HG03175 (cell line): Measurements from ENCODE around the gene GPSM1.

Experiments
- ATAC-seq: cut with Tn5 transposase; IDR thresholded peaks from one replicate; pipeline ENCODE4 v1.9.1; 2021; ENCODE audit warnings: mild to moderate bottlenecking, moderate library complexity; ENCODE audit not compliant: unreplicated experiment

The GPSM1 gene

DNA sequence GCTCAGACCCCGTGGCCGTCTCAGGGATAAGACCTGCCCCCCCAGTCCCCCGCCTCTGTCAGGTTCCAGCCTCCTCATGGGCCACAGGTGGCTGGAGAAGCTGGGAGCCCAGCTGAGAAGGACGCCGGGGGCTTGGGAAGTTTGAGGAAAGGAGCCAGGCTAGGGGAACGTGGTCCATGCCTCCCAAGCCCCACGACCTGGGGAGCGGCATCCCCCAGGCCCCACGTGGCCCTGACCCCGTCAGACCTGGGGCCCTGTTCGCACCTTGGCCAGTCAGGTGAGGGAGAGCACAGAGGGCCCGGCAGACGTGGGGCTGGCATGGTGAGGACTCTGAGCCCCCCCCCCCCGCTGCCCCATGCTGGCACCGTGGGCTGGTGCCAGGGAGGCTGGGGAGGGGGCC lies 3.7 kb downstream of the GPSM1 start:
- ATAC-seq: no peak

DNA sequence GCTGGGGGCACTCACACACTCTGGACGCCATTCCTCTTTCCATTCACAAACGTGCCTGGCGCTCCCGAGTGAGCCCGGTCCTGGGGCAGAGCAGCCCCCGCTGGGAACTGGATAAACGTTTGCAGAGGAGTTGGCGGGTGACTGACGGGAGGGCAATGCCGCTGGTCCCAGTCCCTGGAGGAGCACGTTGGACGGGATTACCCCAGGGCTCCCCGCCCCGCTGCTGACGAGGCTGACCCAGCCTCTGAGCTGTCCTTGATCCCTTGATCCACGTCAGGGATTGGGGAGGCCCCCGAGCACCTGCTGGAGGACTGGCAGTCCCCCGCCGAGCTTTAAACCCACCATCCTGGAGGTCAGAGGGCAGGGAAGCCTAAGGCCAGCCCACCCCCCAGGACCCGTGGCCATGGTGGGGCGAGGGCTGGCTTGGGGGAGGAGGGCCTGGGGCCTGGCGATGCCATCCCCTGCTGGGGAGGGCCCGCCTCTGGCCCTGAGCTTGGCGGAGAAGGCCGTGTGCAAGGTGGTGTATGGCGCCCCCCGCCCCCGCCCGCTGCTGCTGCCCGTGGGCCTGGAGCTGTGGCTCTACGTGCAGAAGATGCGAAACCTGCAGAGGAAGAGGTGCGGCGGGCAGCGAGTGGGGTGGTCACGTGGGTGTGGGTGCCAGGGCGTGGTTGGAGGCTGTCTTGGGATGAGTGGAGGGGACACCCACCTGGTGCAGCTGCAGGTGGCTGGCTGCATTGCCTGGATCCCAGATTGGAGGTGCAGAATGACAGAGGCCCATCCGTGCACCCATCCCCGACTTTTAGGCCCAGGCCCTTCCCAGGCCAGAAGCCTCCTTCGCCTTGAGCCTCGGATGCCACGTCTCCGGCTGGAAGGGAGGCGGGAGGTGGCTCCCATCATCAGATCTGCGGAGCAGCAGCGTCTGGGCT lies 4.5 kb downstream of the GPSM1 start:
- ATAC-seq: no peak

DNA sequence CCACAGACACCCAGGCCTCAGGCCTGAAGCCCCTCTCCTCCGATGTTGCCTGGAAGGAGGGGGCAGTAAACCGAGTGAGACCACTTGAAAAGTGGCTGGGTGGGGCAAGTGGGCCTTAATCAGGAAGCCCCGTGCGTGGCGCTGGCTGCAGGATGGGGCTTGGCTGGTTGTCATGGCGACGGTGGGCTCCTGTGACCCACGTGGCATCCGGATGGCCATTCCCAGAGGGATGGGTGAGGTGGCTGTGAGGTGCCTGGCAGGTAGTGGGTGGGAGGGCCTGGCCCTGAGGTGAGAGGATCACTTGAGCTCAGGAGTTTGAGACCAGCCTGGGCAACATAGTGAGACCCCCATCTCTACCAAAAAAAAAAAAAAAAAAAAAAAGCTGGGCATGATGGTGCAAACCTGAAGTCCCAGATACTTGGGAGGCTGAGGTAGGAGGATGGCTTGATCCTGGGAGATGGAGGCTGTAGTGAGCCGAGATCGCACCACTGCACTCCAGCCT lies 5.2 kb downstream of the GPSM1 start:
- ATAC-seq: no peak

DNA sequence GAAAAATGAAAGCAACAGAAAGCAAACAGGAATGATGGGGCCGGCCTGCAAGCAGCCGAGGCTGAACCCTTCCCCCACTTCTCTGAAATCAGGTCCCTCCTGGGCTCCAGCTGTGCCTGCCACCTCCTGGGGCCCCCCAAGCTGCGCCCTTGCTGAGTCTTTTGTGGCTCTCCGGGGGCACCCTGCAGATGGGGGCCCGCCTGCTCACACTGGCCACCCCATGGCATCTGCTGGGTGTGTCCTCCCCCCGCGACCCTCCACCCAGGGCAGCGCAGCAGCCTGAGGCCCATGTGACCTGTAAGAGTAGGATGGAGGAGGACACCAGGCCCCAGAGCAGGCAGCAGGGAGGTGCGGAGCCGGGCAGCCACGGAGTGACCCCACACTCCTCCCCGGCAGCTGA lies 5.7 kb downstream of the GPSM1 start:
- no peak for ATAC-seq

DNA sequence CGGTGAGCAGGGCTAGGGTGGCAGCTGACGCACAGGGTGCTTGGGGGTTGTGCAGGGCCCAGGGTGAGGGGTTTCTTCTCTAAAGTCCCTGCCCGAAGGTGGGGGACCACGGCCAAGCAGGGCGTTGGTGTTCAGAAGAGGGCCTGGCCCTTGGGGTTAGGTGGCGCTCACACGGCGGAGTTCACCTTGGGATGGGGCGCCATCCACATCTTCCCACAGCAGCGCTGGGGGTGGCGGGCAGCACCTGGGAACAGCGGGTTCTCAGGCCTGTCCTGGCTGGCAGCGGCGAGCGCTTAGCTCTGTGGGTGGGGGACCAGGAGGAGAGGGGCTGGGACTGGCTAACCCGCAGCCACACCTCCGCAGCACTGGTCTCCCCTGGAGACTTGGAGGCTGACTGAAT lies 6.1 kb downstream of the GPSM1 start:
- no peak for ATAC-seq

DNA sequence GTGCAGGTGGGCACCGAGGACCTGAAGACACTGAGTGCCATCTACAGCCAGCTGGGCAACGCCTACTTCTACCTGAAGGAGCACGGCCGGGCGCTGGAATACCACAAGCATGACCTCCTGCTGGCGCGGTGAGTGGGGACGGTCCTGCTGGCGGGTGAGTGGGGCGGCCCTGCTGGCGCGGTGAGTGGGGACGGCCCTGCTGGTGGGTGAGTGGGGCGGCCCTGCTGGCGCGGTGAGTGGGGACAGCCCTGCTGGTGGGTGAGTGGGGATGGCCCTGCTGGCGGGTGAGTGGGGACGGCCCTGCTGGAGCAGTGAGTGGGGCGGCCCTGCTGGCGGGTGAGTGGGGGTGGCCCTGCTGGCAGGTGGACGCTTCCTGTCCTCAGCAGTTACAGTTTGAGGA lies 7.2 kb downstream of the GPSM1 start:
- ATAC-seq: no peak

DNA sequence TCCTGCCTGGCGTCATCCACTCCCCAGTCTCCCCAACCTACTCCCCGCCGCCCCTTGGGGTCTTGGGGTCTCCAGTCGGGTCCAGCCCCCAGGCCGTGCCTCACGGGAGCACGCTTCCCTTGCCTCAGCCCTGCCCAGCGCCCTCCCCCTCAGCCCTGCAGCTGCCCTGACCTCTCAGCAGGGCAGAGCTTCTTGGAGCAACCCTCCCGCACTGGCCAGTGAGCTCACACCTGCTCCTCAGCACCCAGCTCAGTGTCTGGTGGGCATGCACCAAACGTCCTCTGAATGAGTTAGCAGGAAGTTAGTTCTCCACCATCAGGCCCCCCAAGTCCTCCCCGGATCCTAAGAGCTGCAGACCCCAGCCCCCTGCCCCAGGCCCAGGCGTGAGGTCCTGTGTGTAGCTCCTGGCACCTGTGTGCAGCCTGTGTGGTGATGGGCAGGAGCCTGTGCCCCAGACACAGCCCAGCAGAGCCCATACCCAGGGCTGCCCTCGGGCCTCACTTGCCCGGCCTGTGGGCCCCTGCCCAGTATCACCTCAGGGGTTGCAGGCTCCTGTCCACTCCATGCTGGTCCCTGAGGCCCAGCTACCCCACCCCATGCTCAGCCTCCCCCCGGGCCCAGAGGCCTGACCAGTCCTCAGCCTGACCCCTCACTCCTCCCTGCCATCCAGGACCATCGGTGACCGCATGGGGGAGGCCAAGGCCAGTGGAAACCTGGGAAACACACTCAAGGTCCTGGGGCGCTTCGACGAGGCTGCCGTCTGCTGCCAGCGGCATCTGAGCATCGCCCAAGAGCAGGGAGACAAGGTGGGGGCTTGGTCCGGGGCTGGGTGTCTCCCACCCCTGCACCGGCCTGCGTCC lies 8.2 kb downstream of the GPSM1 start:
- ATAC-seq: no peak

DNA sequence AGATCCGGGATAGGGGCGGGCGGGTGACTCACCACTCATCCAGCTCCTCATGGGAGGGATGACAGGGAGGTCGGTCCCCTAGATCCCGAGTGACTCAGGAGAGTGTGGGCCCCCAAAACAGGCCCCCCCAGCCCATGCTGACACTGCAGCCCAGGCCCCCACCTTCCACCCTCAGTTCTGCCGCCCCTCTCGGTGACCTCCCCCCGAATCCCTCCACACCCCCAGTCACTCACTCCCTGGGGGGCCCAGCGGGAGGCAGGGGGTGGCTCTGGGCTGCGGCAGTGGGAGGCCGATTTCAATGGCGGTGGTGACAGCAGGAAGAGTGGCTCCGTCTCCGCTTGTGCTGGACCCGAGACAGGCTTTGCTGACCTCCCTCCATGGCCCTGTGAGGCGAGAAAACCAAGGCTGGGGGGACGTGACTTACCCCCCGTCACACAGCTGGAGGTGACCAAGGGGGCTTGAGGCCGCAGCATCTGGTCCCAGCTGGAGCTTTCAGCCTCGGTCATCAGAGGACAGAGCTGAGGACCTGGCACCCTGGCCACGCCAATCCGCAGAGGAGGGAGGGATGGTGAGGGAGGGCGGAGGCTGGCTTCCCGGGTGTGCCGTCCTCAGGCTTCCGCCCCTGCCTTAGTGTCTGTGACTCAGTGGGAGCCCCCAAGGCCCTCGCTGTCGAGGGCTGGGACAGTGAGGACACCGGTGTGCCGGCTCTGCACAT lies 9.0 kb downstream of the GPSM1 start:
- no peak for ATAC-seq

DNA sequence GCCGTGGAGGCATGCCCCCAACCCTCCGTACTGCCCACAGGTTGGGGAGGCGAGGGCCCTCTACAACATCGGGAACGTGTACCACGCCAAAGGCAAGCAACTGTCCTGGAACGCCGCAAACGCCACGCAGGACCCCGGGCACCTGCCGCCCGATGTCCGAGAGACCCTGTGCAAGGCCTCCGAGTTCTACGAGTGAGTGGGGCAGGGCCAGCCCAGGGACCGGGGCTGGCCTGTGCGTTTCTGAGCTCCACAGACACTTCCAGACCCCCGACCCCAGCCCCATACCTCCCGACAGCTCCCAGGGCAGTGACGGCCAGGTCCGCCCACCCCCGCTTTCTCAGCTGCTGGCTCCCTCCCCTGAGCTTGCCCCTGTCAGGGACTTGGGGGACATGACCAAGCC lies 9.5 kb downstream of the GPSM1 start:
- no peak for ATAC-seq

DNA sequence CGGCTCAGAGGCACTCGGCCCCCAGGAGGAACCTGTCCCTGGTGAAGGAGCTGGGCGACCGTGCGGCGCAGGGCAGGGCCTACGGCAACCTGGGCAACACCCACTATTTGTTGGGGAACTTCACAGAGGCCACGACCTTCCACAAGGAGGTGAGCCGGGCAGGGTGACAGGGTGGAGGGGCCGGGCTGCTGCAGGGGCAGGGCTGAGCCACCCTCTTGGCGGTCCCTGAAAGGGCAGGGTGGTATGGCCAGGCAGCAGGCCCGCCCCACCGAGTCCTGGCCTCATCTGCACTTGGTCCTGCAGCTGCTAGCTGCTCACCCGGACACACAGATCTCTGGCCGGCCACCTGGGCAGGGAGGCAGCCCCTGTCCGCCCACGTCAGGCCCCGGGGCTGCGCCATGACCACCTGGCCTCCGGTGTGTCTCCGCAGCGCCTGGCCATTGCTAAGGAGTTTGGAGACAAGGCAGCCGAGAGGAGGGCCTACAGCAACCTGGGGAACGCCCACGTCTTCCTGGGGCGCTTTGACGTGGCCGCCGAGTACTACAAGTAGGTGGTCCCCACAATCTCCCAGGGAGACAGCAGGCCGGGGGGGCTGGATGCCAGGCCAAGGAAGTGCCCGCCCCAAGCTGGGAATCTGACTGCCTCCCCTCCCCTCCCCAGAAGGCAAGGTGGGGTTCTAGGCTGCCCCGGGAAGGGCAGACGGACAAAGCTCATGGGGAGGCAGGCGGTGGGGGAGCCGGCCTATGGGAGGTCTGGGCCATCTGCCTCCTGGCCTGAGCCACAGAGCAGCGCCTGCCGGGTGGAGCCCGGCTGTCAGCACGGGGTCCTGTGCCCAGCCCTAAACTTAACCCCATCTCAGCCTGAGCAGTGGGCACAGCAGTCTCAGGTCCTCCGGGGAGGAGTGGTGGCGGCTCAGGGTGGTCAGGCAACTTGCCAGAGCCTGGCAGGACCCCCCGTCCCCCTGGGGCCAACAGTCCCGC lies 10.4 kb downstream of the GPSM1 start:
- ATAC-seq: no peak

DNA sequence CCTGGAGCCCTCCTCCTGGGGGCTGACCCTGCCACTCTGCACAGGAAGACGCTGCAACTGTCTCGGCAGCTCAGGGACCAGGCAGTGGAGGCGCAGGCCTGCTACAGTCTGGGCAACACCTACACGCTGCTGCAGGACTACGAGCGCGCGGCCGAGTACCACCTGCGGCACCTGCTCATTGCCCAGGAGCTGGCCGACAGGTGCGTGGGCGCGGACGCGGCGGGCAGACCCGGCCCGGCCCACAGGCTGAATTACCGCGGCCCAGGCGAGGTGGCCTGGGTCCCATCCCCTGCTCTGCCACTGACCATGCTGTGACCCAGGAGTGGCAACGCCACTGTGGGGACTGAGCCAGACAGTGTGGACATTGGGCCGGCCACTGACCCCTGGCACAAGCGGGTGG lies 11.2 kb downstream of the GPSM1 start:
- no peak for ATAC-seq

DNA sequence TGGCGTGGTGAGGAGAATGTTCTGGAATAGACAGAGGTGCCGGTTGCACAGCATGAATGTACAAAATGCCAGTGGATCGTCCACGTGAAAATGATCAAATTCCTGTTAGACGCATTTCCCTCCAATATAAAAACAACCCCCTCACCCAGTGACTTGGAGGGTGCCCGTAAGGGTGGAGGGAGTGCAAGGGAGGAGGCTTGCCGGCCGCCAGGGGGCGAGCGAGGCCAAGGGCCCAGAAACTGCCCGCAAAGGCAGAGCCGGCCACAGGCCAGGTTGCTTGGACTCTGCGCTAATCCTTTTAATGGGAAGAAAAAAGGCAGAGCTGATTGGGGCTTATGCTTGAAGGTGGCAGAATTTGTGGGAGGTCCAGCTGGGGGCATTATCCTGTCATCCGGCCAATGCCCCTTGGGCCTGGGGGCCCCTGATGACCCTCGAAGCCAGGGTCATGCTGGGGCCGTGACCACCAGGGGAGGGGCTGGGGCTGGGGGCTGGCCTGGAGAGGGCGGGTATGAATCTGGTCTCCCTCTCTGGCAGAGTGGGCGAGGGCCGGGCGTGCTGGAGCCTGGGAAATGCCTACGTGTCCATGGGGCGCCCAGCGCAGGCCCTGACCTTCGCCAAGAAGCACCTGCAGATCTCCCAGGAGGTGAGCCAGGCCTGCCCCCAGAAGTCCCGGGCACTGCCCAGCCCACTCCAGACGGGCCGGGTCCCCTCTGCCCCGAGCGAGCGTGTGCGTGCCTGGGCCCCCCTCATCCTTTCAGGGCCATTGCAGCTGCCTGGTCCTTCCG lies 12.0 kb downstream of the GPSM1 start:
- no peak for ATAC-seq

DNA sequence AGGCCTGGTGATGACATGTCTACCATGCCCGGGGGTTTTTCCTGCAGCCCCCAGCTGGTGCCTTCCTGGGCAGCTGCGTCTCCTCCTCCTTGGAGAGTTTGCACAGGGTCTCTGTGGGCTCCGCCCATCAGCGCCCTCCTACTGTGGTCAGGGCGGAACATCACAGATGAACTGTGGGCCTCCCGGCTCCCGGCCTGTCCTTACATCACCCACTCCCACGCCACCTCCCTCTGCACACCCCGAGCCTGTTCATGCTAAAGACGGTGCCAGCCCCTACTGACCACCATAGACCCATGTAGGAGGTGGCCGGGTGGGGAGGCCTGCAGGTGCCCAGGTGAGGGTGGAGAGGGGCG lies 12.6 kb downstream of the GPSM1 start:
- no peak for ATAC-seq

DNA sequence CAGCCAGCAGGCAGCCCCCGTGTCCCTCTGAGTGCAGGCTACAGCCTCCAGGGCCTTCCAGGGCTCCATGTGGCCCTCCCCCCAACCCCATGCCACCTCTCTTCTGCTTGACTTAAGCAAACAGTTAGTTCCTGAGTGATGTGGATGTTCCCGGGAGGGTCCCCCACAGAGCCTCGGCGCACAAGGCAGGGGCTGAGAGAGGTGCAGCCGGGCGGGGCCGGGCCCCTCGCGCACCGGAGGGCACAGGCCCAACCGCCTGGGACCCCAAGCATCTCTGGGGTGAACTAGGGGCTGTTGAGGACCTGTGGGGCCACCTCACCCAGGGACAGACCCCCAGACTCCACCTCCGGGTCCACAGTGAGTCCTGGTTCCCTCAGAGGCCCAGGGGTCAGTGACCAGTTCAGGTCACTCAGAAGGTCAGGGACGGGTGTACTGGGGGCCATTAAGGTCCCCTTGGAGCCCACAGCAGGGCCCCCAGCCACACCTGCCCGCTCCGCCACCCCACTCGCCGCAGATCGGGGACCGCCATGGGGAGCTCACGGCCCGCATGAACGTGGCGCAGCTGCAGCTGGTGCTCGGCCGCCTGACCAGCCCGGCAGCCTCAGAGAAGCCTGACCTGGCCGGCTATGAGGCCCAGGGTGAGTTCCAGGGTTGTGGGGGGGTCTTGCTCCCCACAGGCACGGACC lies 13.2 kb downstream of the GPSM1 start:
- ATAC-seq: no peak

DNA sequence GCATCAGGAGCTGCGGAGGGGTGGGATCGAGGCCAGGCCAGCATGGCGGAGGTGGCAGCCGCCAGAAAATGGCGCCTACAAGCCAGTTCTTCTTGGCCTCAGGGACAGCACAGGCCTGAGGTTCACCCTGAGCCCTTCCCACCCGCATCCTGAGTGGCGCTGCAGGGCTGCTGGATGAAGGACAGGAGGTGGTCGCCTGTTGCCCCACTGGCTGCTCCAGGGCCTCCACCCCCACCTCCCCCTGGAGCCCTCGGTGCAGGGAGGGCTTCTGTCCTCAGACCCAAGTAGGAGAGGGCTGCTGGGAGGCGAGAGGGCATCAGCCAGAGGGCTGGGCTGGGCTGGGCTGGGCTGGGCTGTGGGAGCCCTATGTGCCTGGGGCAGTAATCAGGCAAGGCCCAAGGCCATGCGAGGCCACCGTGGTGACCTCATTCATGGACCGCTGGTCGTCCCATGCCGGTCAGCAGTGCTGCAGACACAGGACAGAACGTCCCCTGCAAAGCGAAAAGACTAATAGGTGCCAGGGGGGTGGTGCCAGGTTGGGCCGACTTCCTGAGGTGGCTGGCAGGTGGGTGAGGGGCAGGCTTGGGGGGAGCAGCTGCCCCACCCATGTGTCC lies 13.8 kb downstream of the GPSM1 start:
- no peak for ATAC-seq

DNA sequence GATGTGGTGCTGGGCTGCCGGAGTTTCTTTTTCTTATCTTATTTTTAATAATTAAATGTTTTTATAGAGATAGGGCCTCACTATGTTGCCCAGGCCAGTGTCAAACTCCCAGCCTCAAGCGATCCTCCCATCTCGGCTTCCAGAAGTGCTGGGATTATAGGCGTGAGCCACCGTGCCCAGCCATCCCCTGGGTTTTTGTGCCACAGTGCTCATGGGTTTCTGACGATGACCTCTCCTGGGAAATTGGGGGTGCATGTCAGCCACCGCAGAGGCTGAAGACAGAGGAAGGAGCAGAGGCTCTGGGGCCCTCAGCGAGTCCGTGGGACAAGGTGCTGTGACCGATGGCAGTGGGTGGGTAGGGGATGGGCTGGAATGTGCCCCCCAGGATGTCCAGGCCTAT lies 14.4 kb downstream of the GPSM1 start:
- ATAC-seq: no peak

DNA sequence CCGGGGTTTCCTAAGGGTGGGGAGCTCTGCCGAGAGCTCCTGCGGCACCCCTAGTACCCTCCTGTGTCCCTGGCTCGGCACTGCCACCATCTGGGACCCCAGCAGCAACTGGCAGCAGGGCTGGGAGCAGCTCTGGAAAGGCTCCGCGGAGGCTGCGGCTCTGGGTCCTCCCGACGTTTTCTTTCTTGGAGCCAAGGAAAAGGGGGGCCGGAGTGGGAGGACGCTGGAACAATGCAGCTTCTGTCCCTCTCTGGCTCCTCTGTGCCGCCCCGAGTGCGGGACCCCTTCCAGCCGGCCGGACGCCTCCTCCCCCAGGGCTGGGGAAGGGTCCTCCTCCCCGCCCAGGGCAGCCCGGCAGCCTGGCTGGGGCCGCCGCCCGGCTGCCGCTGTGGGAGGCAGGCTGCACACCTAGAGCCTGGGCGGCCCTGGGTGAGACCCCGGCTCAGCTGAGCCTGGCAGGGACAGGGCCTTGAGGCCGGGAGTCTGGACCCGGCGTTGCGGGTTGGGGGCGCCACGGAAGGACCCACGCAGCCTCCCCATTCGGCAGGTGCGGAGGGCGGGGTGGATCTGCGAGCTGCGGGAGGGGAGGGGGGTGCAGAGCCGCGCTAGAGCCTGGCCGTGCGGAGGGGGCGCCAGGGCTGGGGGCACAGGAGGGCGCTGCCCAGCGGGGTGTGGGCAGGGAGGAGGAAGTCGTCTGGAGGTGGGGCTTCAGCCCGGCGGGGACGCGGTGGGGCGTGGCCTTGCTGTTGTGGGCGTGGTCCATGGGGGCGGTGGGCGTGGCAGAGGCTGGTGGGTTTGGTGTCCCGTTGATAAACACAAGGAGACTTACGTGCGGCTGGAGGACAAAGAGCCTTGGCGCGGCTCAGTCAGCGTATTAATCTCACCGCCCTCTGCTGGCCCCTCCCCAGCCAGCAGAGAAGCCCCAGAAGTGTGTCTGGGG lies 15.1 kb downstream of the GPSM1 start:
- ATAC-seq: no peak
